Measurements from ENCODE around the gene PIK3R4.

DNA sequence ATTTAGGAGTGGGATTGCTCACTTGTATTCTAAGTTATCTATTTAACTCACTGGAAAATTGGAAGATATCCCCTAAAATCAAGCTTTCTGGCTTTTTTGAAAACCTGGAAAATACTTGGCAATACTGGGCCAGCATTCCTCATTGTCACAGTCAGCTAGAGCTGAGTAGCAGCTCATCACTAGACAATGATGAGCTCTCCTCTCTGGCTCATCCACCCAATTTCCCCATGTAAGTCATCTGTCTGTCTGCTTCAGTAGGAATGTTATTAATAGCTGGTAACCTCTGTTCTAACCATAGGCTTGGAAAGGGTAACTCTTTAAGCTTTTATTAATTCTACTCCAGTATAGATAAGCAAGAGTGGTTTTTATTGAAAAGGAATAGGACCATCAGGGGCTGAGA is 39.7 kb upstream of the PIK3R4 start:
- TF ChIP-seq, protein P1, sequence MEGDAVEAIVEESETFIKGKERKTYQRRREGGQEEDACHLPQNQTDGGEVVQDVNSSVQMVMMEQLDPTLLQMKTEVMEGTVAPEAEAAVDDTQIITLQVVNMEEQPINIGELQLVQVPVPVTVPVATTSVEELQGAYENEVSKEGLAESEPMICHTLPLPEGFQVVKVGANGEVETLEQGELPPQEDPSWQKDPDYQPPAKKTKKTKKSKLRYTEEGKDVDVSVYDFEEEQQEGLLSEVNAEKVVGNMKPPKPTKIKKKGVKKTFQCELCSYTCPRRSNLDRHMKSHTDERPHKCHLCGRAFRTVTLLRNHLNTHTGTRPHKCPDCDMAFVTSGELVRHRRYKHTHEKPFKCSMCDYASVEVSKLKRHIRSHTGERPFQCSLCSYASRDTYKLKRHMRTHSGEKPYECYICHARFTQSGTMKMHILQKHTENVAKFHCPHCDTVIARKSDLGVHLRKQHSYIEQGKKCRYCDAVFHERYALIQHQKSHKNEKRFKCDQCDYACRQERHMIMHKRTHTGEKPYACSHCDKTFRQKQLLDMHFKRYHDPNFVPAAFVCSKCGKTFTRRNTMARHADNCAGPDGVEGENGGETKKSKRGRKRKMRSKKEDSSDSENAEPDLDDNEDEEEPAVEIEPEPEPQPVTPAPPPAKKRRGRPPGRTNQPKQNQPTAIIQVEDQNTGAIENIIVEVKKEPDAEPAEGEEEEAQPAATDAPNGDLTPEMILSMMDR (IDR thresholded peaks at IDR 0.05) = no peak
- TF ChIP-seq POLR2A (IDR thresholded peaks at IDR 0.05) = no peak

All from lower leg skin (tissue), 3 donors.